HG02943 (cell line): ENCODE results near the gene ZNF227.
"Not testable (repeated sequence)": the region's sequence is repeated elsewhere in the genome, so short reads cannot be mapped to it uniquely, and the experiment has no call there.

Experiments used
- ATAC-seq: cut with Tn5 transposase; IDR thresholded peaks from one replicate; pipeline ENCODE4 v1.9.1; 2021; ENCODE audit warnings: mild to moderate bottlenecking, low read depth, moderate library complexity; ENCODE audit not compliant: unreplicated experiment

The ZNF227 gene

DNA sequence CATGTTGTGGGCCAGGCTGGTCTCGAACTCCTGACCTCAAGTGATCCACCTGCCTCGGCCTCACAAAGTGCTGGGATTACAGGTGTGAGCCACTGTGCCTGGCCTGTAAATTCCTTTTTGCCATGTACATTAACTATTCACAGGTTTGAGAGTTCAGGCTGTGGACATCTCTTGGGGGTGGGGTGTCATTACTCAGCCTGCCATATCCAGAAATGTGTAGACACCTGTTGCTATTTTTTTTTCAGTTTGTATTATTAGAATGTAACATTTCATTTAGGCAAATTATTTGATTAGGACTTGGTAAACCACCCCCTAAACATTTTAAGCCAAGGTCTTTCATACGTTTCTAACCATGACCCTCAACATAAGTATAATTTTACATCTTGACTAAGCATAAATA, 20.5 kb downstream of the ZNF227 start:
- no peak for ATAC-seq

DNA sequence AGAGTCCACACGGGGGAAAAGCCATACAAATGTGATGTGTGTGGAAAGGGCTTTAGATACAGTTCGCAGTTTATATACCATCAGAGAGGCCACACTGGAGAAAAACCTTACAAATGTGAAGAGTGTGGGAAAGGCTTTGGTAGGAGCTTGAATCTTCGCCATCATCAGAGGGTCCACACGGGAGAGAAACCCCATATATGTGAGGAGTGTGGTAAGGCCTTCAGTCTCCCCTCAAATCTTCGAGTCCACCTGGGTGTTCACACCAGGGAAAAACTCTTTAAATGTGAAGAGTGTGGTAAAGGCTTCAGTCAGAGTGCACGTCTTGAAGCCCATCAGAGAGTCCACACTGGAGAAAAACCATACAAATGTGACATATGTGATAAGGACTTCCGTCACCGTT, 24.1 kb downstream of the ZNF227 start:
- ATAC-seq = no peak

DNA sequence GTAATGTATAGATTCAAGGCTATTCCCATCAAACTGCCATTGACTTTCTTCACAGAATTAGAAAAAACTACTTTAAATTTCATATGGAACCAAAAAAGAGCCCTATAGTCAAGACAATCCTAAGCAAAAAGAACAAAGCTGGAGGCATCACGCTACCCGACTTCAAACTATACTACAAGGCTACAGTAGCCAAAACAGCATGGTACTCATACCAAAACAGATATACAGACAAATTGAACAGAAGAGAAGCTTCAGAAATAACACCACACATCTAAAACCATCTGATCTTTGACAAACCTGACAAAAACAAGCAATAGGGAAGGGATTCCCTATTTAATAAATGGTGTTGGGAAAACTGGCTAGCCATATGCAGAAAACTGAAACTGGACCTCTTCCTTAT, 40.0 kb downstream of the ZNF227 start:
- not testable (repeated sequence) for ATAC-seq

DNA sequence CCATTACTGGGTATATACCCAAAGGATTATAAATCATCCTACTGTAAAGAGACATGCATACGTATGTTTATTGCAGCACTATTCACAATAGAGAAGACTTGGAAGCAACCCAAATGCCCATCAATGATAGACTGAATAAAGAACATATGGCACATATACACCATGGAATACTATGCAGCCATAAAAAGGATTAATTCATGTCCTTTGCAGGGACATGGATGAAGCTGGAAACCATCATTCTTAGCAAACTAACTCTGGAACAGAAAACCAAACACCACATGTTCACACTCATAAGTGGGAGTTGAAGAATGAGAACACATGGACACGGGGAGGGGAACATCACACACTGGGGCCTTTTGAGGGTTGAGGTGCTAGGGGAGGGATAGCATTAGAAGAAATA, 41.1 kb downstream of the ZNF227 start:
- not testable (repeated sequence) for ATAC-seq

DNA sequence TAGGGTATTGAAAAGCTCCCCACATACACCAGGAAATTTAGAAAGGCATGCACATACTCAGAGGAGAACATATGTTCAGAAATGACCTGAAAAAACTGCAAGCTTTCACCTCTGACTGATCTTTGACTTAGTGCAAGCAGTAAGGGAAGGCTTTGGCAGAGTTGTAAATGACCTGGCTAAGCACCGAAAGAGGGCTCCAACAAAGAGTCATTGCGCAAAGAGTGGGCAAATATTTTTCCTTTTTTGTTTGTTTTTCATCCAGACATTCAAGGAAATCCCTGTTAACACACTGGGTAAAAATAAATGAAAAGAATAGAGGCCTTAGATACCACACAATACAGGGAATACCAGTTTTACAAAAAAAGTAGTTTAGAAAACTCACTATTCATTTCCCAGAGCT, 42.2 kb downstream of the ZNF227 start:
- ATAC-seq = no peak

DNA sequence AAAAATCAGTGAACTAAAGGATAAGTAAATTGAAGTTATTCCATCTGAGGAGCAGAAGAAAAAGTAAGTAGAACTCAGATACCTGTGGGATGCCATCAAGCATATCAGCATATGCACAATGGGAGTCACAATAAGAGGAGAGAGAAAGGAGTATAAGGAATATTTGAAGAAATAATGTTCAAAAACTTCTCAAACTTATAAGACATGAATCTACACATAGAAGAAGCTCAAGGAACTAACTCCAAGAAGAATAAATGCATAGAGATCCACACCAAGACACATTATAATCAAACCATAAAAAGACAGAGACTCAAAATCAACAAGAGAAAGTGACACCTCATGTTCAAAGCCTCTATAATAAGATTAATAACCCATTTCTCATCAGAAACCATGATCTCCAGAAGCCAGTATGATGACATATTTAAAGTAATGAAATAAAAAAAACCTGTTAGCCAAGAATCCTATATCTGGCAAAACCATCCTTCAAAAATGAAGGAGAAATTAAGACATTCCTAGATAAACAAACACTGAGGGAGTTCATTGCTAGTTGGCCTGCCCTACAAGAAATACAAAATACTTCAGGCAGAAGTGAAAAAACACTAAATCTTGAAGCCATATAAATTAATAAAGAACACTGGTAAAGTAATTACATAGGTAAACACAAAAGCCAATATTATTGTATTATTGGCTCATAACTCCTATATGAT, 43.5 kb downstream of the ZNF227 start:
- no peak for ATAC-seq

DNA sequence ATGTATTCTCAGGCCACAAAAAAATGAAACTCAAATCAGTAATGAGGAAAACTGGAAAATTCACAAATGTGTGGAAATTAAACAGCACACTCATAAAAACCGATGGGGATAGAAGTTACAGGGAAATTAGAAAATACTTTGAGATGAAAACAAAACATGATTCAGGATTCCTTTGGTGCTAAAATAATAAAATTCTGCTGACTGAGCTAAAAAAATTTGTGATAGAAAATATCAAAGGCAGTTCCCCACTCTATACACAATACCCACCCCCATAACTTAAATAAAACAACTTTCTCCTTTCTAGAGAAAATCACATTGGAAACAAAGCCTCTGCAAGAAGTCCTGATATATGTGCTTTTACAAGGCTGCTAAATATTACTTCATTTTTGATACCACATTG, 45.8 kb downstream of the ZNF227 start:
- ATAC-seq = no peak

DNA sequence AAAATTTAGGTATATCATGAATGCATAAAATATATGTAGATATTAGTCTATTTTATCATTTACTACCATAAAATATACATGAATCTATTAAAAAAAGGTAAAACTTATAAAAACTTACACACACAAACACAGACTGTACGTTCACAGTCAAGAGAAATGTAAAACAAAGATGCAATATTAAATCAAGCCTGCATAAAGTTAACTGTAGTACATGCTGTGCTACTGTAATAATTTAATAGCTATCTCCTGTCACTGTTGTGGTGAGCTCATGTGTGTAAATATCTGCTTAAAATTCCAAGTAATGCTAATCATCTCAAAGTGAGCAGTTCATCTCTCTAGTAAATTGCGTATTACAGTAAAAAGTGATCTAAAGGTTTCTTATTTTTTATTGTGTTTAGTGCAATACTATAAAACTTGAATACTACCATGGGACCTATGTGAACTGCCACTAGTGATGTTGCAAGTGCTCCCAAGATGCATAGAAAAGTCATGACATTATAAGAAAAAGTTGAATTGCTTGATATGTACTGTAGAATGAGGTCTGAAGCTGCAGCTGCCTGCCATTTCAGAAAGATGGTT, 46.6 kb downstream of the ZNF227 start:
- ATAC-seq = no peak

DNA sequence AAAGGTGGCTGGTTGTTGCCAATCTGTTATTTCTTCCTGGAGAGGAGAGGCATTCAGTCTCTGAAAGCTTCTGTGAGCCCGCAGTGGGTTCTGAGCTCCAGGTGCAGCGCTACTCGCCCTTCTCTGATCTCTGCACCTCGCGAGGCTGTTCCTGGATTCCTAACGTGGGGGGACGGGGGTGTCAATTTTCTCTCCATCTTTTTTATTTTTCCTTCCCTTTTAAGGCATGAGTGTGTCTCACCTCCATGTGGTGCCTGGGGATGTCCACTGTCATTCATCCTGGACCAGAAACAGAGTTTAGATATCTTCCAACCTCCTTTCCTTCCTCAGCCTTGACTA, 48.0 kb downstream of the ZNF227 start:
- ATAC-seq = no peak

DNA sequence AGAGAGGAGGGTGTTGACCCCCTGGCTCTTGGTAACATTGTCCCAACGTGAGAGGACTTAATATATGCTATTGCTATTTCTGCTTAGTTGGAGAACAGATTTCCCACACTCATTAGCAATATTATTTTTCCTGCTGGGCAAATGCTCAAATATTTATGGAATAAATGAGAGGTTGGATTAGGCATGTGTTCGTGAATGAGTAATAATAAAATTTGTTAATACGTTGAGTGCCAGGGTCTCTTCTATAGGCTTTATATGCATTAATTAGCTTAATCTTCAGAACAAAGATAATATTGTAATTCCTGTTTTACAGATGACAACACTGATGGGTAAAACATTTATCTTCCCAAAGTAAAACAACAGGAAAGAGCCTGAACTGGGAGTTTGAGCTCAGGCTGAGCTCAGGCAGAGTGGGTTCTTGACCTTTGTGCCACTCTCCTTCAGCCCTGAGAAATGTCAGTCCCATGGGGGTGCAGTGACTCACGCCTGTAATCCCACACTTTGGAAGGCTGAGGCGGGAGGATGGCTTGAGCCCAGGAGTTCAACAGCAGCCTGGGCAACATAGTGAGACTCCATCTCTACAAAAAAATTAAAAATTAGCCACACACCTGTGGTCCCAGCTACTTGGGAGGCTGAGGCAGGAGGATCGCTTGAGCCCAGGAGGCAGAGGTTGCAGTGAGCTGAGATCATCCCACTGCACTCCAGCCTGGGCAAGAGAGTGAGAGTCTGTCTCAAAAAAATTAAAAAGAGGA, 48.5 kb downstream of the ZNF227 start:
- ATAC-seq = no peak

DNA sequence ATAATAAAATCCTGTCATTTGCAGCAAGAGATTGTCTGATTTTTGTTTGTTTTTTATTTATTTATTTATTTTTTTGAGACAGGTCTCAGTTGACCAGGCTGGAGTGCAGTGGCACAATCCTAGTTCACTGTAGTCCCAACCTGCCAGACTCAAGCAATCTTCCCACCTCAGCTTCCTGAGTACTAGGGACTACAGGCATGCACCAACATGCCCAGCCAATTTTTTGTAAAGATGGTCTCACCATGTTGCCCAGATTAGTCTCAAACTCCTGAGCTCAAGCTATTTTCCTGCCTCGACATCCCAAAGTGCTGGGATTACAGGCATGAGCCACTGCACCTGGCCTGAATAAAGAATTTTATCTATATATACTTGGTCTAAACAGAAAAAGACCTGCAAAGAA, 65.0 kb downstream of the ZNF227 start:
- ATAC-seq = no peak

DNA sequence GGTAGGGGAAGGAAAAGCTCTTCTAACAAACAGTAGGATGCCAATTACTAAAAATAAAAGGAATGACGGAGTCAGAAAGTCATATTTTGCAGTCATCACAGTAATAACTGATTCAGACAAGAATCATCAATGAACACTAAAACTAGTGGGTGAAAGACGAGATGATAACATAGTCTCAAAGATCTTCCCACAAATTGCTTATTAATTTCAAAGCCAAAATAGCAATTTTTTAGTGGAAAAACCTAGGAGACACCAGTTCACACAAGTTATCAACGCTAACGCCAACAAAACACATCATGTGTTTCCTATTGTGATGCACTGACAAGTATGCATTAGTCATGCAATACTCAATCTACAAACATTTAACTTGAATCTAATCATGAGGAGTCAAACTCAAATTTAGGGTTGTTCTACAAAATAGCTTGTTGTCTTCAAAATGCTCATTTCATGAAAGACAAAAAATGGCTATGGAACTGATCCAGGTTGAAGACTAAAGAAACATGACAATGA, 65.9 kb downstream of the ZNF227 start:
- no peak for ATAC-seq

DNA sequence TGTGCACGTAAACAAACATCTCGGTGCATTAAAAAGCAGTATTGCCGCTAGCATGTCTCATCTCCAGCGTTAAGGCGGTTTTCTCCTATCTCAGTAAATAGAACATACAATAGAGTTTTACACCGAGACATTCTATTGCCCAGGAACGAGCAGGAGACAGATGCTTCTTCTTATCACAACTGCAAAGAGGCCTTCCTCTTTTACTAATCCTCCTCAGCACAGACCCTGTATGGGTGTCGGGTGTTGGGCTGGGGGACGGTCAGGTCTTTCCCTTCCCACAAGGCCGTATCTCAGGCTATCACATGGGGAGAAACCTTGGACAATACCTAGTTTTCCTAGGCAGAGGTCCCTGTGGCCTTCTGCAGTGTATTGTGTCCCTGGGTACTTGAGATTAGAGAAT, 68.6 kb downstream of the ZNF227 start:
- no peak for ATAC-seq

DNA sequence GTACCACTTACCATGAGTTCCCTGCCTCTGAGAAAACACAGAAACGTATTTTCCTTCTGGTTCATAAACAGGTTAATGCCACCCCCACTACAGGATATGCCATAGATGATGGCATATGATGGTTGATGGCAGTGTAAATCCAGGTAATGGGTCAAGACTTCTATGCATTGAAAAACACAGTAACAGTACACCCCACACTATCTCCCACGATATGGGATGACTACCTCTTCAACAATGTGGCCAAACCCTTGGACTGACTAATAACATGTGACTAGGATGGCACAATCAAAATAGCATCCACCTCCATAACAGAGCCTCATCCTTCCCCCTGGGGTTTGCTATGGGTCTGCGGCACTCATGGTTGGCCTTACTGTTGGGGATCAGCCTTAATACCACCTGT, 70.5 kb downstream of the ZNF227 start:
- no peak for ATAC-seq

DNA sequence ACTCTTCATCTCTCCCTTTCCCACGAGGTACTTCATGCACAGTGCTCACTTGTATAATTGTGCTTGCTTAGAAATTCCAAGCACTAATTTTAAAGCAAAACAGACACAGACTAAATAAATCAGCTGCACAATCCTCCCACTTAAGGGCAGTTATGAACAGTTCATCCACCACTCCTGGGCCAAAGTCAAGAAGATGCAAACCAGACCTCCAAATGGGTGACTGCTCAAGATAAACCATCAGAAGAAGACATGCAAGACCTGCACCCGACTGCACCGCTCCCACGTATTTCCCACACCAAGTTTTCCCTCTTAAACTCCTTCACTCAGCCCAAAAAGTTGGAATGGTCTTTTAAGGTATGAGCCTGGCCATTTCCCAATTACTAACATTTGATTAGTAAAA, 72.6 kb downstream of the ZNF227 start:
- no peak for ATAC-seq
